GM23338 (cell line): ENCODE results near the gene ZNF823. TPM values are rescaled to one million over a fixed set of nuclear protein-coding genes. Genes with fewer than 3 reads are reported as not detected.

Source experiments
- ATAC-seq: fragments of 200-7000 bp; cut with Tn5 transposase; 3 replicates; pipeline ENCODE4 v1.9.1; 2020
- DNase-seq: peaks from one replicate; pipeline ENCODE4 v3.0.0-alpha.2; 2015; ENCODE audit warnings: low spot score
- H2AFZ ChIP-seq: fragments of 200-600 bp; sonication (generic); 2 replicates; pipeline ENCODE4 v1.8.0; 2016; ENCODE audit warnings: antibody characterized with exemption, mild to moderate bottlenecking, moderate library complexity
- H3F3A ChIP-seq: fragments of 200-600 bp; sonication (generic); replicated peaks from 2 replicates; pipeline ENCODE4 v1.8.0; 2017; ENCODE audit warnings: antibody characterized with exemption, mixed run types, low read depth
- H3K27ac ChIP-seq: fragments of 200-600 bp; sonication (generic); 2 replicates; pipeline ENCODE4 v1.6.1; 2016; ENCODE audit warnings: low read depth
- H3K27me3 ChIP-seq: fragments of 200-600 bp; sonication (generic); 2 replicates; pipeline ENCODE4 v1.8.0; 2016; ENCODE audit warnings: mild to moderate bottlenecking, mixed run types, moderate library complexity; ENCODE audit not compliant: insufficient read depth
- H3K36me3 ChIP-seq: fragments of 200-600 bp; sonication (generic); 2 replicates; pipeline ENCODE4 v1.8.0; 2016; ENCODE audit warnings: mild to moderate bottlenecking; ENCODE audit not compliant: insufficient read depth
- H3K4me1 ChIP-seq: fragments of 200-600 bp; sonication (generic); 2 replicates; pipeline ENCODE4 v1.8.0; 2016; ENCODE audit warnings: mild to moderate bottlenecking, moderate library complexity; ENCODE audit not compliant: insufficient read depth
- H3K4me2 ChIP-seq: fragments of 200-600 bp; sonication (generic); 2 replicates; pipeline ENCODE4 v1.7.1; 2017; ENCODE audit warnings: mixed run types
- H3K4me3 ChIP-seq: fragments of 200-600 bp; sonication (generic); 2 replicates; pipeline ENCODE4 v1.6.1; 2016; ENCODE audit warnings: mixed run types
- H3K79me2 ChIP-seq: fragments of 200-600 bp; sonication (generic); replicated peaks from 2 replicates; pipeline ENCODE4 v1.8.0; 2017; ENCODE audit warnings: mild to moderate bottlenecking; ENCODE audit not compliant: insufficient read depth
- H3K9me2 ChIP-seq: fragments of 200-600 bp; sonication (generic); 2 replicates; pipeline ENCODE4 v1.8.0; 2017; ENCODE audit not compliant: insufficient read depth
- H4K20me1 ChIP-seq: fragments of 200-600 bp; sonication (generic); replicated peaks from 2 replicates; pipeline ENCODE4 v1.8.0; 2017; ENCODE audit warnings: mild to moderate bottlenecking; ENCODE audit not compliant: insufficient read depth
- H3K27ac Mint-ChIP-seq: 2 replicates; pipeline ENCODE4 v1.8.0; 2020; ENCODE audit warnings: inconsistent platforms, mild to moderate bottlenecking, moderate library complexity, mixed read lengths
- H3K27me3 Mint-ChIP-seq: 3 replicates; pipeline ENCODE4 v1.8.0; 2022; ENCODE audit warnings: low read depth, mild to moderate bottlenecking, moderate library complexity, mixed read lengths, inconsistent platforms; ENCODE audit not compliant: insufficient read depth, poor library complexity
- H3K36me3 Mint-ChIP-seq: 3 replicates; pipeline ENCODE4 v1.8.0; 2021; ENCODE audit warnings: low read depth, mild to moderate bottlenecking, inconsistent platforms, moderate library complexity, mixed read lengths
- H3K4me1 Mint-ChIP-seq: 3 replicates; pipeline ENCODE4 v1.8.0; 2020; ENCODE audit warnings: mild to moderate bottlenecking, inconsistent platforms, mixed read lengths
- H3K4me3 Mint-ChIP-seq: 3 replicates; pipeline ENCODE4 v1.8.0; 2021; ENCODE audit warnings: moderate library complexity, mild to moderate bottlenecking, inconsistent platforms, mixed read lengths
- H3K9me3 Mint-ChIP-seq: 3 replicates; pipeline ENCODE4 v1.8.0; 2020; ENCODE audit warnings: moderate library complexity, mild to moderate bottlenecking, inconsistent platforms, mixed read lengths
- CREB1 ChIP-seq: fragments of 250-450 bp; sonication (Bioruptor Pico); IDR thresholded peaks from 2 replicates; pipeline ENCODE4 v1.5.0; 2020; ENCODE audit warnings: low read depth, mild to moderate bottlenecking, moderate library complexity
- EZH2 ChIP-seq: fragments of 200-600 bp; sonication (generic); IDR thresholded peaks from one replicate; pipeline ENCODE4 v1.8.0; 2017; ENCODE audit warnings: antibody characterized with exemption, mild to moderate bottlenecking, low read depth; ENCODE audit not compliant: unreplicated experiment
- EZH2phosphoT487 ChIP-seq: fragments of 200-600 bp; sonication (generic); IDR thresholded peaks from one replicate; pipeline ENCODE4 v1.8.1; 2018; ENCODE audit warnings: antibody characterized with exemption; ENCODE audit not compliant: unreplicated experiment
- JUNB ChIP-seq: IDR thresholded peaks from one replicate; pipeline ENCODE4 v1.6.1; 2016; ENCODE audit warnings: antibody characterized with exemption; ENCODE audit not compliant: unreplicated experiment
- NANOG ChIP-seq: IDR thresholded peaks from 2 replicates; pipeline ENCODE4 v1.6.1; 2016; ENCODE audit warnings: antibody characterized with exemption, borderline replicate concordance
- POLR2AphosphoS5 ChIP-seq: IDR thresholded peaks from 2 replicates; pipeline ENCODE4 v1.6.1; 2016; ENCODE audit warnings: antibody characterized with exemption, low read depth
- STAT1 ChIP-seq: IDR thresholded peaks from one replicate; pipeline ENCODE4 v1.6.1; 2016; ENCODE audit warnings: antibody characterized with exemption; ENCODE audit not compliant: unreplicated experiment
- ZNF114 ChIP-seq: fragments of 250-450 bp; sonication (Bioruptor Pico); IDR thresholded peaks from 2 replicates; pipeline ENCODE4 v1.5.0; 2020; ENCODE audit warnings: mild to moderate bottlenecking, moderate library complexity
- ZNF331 ChIP-seq: fragments of 250-450 bp; sonication (Bioruptor Pico); IDR thresholded peaks from 2 replicates; pipeline ENCODE4 v1.5.0; 2020; ENCODE audit warnings: low read depth, mild to moderate bottlenecking, moderate library complexity
- polyA plus RNA-seq: library from polyadenylated mRNA; unstranded; fragments of >200 nt; fragmentation: Nextera tagmentation; extraction: Ambion mirVana; gene quantifications from 2 replicates; pipeline ENCODE4 v1.2.1, GENCODE V29; 2016
- total RNA-seq: library from RNA; depleted of rRNA; stranded (reverse); fragments of >200 nt; shearing (Covaris generic); gene quantifications from 2 replicates; pipeline ENCODE4 v1.2.3, GENCODE V29; 2014
- TF ChIP-seq, protein P1 (sequence below): IDR thresholded peaks from 2 replicates; pipeline ENCODE4 v1.6.1; 2016; ENCODE audit warnings: antibody characterized with exemption
- TF ChIP-seq, protein P2 (sequence below): IDR thresholded peaks from one replicate; pipeline ENCODE4 v1.6.1; 2018; ENCODE audit warnings: antibody characterized with exemption; ENCODE audit not compliant: unreplicated experiment
- TF ChIP-seq, protein P3 (sequence below), 2 experiments: fragments of 200-600 bp in 1 of 2; sonication (generic) in 1 of 2; conservative IDR thresholded peaks; 2 replicates each; pipeline versions ENCODE4 v1.5.1 to v1.6.1; 2016 to 2017; ENCODE audit warnings: antibody characterized with exemption in 2 of 2, low read depth in 2 of 2, mild to moderate bottlenecking in 2 of 2, moderate library complexity in 1 of 2

ZNF823 gene
- total and polyA plus RNA-seq, 2 experiments from 2014 or later = 1.3 to 3.0 TPM

DNA sequence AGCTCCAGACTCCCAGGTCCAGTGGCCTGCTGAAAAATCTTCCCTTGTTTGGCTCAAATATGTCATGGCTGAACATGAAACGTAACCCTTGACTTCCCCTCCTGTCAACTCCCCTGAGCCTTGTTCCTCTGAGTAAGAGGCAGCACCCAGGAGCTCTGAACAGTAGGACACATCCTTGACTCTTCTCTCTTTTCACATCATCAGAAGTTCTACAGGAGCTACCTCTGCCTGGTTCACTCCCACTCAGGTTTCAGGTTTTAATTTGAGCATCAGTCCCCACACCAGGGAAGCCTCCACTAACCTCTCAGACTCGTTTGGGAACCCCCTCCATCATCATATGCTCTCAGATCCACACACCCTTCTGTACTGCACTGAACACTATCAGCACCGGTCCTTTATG, 30.3 kb downstream of the ZNF823 start:
- Histone ChIP-seq H3K36me3 (no peaks in the 10 kb centered on the region), H3K9me2 (no peaks in the 10 kb centered on the region), H2AFZ (no peak overlapping the region), H3K79me2 (no peaks in the 10 kb centered on the region), H3K4me2 (no peak overlapping the region), H3K27me3 (no peaks in the 10 kb centered on the region), H3K4me1 (no peaks in the 10 kb centered on the region), H3K4me3 (no peak overlapping the region), H4K20me1 (no peaks in the 10 kb centered on the region), H3F3A (no peaks in the 10 kb centered on the region), H3K27ac (no peak overlapping the region)
- DNase-seq = no peak
- Mint-ChIP-seq H3K36me3 (peaks cover 9% of the 10 kb centered on the region; the same call in 2 of the 3 replicates), H3K4me3 (no peak overlapping the region), H3K4me1 (no peaks in the 10 kb centered on the region), H3K9me3 (peaks cover 75% of the 10 kb centered on the region), H3K27ac (no peak overlapping the region), H3K27me3 (no peaks in the 10 kb centered on the region)
- ATAC-seq = no peak
- TF ChIP-seq JUNB (no peak), ZNF114 (no peak), ZNF331 (no peak)
- TF ChIP-seq, protein P1, sequence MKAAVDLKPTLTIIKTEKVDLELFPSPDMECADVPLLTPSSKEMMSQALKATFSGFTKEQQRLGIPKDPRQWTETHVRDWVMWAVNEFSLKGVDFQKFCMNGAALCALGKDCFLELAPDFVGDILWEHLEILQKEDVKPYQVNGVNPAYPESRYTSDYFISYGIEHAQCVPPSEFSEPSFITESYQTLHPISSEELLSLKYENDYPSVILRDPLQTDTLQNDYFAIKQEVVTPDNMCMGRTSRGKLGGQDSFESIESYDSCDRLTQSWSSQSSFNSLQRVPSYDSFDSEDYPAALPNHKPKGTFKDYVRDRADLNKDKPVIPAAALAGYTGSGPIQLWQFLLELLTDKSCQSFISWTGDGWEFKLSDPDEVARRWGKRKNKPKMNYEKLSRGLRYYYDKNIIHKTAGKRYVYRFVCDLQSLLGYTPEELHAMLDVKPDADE = no peak

DNA sequence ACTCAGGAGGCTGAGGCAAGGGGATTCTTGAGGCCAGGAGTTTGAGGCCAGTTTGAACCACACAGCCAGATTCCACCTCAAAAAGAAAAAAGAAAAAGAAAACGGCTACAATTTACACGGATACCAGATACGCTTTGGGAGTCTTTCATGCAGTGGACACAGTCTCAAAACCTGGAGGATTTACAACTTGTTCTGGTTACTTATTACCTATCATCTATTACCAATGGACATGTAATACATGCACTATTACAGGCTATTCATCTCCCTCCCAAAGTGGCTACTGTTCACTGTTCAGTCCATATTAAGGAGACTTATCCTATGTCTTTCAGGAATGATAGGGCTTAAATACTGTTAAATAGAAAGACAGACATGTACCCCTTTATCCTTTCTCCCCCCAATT, 33.3 kb downstream of the ZNF823 start:
- H3K4me1 Mint-ChIP-seq = no peaks in the 10 kb centered on the region
- H3K4me3 Mint-ChIP-seq = no peak overlapping the region
- H4K20me1 ChIP-seq = no peaks in the 10 kb centered on the region
- no peaks in the 10 kb centered on the region for H3K9me2 ChIP-seq
- peaks cover 69% of the 10 kb centered on the region for H3K9me3 Mint-ChIP-seq
- no peak overlapping the region for H3K4me3 ChIP-seq
- H3K27ac ChIP-seq = no peak overlapping the region
- no peaks in the 10 kb centered on the region for H3K4me1 ChIP-seq
- H2AFZ ChIP-seq = no peak overlapping the region; the same call in 1 of the 2 replicates
- no peaks in the 10 kb centered on the region for H3K36me3 ChIP-seq
- DNase-seq (no peak), ATAC-seq (no peak)
- H3K27me3 Mint-ChIP-seq = no peaks in the 10 kb centered on the region
- H3F3A ChIP-seq = no peaks in the 10 kb centered on the region
- H3K79me2 ChIP-seq = no peaks in the 10 kb centered on the region
- no peaks in the 10 kb centered on the region for H3K27me3 ChIP-seq
- no peak overlapping the region for H3K27ac Mint-ChIP-seq
- H3K36me3 Mint-ChIP-seq = peaks cover 9% of the 10 kb centered on the region; the same call in 2 of the 3 replicates
- H3K4me2 ChIP-seq = no peak overlapping the region
- TF ChIP-seq, protein P1 = no peak
- TF ChIP-seq, protein P2, sequence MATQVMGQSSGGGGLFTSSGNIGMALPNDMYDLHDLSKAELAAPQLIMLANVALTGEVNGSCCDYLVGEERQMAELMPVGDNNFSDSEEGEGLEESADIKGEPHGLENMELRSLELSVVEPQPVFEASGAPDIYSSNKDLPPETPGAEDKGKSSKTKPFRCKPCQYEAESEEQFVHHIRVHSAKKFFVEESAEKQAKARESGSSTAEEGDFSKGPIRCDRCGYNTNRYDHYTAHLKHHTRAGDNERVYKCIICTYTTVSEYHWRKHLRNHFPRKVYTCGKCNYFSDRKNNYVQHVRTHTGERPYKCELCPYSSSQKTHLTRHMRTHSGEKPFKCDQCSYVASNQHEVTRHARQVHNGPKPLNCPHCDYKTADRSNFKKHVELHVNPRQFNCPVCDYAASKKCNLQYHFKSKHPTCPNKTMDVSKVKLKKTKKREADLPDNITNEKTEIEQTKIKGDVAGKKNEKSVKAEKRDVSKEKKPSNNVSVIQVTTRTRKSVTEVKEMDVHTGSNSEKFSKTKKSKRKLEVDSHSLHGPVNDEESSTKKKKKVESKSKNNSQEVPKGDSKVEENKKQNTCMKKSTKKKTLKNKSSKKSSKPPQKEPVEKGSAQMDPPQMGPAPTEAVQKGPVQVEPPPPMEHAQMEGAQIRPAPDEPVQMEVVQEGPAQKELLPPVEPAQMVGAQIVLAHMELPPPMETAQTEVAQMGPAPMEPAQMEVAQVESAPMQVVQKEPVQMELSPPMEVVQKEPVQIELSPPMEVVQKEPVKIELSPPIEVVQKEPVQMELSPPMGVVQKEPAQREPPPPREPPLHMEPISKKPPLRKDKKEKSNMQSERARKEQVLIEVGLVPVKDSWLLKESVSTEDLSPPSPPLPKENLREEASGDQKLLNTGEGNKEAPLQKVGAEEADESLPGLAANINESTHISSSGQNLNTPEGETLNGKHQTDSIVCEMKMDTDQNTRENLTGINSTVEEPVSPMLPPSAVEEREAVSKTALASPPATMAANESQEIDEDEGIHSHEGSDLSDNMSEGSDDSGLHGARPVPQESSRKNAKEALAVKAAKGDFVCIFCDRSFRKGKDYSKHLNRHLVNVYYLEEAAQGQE = no peak
- TF ChIP-seq POLR2AphosphoS5 (no peak), EZH2phosphoT487 (no peak), ZNF114 (no peak), NANOG (no peak), STAT1 (no peak), EZH2 (no peak), JUNB (no peak), CREB1 (no peak)
- TF ChIP-seq, protein P3, sequence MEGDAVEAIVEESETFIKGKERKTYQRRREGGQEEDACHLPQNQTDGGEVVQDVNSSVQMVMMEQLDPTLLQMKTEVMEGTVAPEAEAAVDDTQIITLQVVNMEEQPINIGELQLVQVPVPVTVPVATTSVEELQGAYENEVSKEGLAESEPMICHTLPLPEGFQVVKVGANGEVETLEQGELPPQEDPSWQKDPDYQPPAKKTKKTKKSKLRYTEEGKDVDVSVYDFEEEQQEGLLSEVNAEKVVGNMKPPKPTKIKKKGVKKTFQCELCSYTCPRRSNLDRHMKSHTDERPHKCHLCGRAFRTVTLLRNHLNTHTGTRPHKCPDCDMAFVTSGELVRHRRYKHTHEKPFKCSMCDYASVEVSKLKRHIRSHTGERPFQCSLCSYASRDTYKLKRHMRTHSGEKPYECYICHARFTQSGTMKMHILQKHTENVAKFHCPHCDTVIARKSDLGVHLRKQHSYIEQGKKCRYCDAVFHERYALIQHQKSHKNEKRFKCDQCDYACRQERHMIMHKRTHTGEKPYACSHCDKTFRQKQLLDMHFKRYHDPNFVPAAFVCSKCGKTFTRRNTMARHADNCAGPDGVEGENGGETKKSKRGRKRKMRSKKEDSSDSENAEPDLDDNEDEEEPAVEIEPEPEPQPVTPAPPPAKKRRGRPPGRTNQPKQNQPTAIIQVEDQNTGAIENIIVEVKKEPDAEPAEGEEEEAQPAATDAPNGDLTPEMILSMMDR (conservative IDR thresholded peaks at IDR 0.05; ENCODE audit: low read depth in 2 of 2) = no peak
